Measurements from ENCODE around the gene SACS. TPM values are rescaled to one million over a fixed set of nuclear protein-coding genes. Genes with fewer than 3 reads are reported as not detected.

SACS gene
- total and polyA plus RNA-seq, 2 experiments from 2014 or later = 3.2 to 29.9 TPM

DNA sequence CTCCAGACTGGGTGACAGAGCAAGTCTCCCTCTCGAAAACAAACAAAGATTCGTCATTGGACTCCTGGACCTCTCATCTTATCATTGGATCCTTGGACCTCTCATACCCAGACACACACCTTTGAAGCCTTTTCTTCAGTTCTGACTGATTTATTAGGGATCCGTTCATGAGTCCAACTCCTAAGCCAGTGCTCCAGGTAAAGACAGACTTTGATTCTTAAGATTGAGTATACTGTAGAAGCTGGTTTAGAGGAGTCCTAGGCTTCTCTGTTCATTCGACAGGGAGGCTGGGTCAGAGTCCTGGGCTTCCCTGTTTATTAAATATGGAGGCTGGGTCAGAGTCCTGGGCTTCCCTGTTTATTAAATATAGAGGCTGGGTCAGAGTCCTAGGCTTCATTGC, 38.7 kb downstream of the SACS start:
- Histone ChIP-seq H3K27ac (peak overlapping the region; percentile 26), H3K79me2 (no peaks in the 10 kb centered on the region), H4K20me1 (ENCODE audit: insufficient read depth, poor library complexity, severe bottlenecking) (no peaks in the 10 kb centered on the region), H3K4me3 (no peak overlapping the region), H3K4me2 (no peak overlapping the region), H3K9me2 (replicated peaks; ENCODE audit: insufficient read depth) (no peaks in the 10 kb centered on the region), H3K9me3 (ENCODE audit: low read depth) (no peaks in the 10 kb centered on the region), H3K36me3 (replicated peaks; ENCODE audit: insufficient read depth, low read depth) (no peaks in the 10 kb centered on the region), H3K27me3 (no peaks in the 10 kb centered on the region), H2AFZ (no peak overlapping the region), H3K4me1 (ENCODE audit: insufficient read depth) (no peaks in the 10 kb centered on the region)
- DNase-seq (ENCODE audit: low spot score) = no peak
- TF ChIP-seq EZH2phosphoT487 (IDR thresholded peaks at IDR 0.05; ENCODE audit: low read depth, severe bottlenecking, unreplicated experiment) (no peak), EZH2 (IDR thresholded peaks at IDR 0.05; ENCODE audit: borderline replicate concordance) (no peak)
- TF ChIP-seq, protein P1, sequence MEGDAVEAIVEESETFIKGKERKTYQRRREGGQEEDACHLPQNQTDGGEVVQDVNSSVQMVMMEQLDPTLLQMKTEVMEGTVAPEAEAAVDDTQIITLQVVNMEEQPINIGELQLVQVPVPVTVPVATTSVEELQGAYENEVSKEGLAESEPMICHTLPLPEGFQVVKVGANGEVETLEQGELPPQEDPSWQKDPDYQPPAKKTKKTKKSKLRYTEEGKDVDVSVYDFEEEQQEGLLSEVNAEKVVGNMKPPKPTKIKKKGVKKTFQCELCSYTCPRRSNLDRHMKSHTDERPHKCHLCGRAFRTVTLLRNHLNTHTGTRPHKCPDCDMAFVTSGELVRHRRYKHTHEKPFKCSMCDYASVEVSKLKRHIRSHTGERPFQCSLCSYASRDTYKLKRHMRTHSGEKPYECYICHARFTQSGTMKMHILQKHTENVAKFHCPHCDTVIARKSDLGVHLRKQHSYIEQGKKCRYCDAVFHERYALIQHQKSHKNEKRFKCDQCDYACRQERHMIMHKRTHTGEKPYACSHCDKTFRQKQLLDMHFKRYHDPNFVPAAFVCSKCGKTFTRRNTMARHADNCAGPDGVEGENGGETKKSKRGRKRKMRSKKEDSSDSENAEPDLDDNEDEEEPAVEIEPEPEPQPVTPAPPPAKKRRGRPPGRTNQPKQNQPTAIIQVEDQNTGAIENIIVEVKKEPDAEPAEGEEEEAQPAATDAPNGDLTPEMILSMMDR (IDR thresholded peaks at IDR 0.05; ENCODE audit: poor library complexity) = no peak
- WGBS (ENCODE audit: low lambda C conversion rate, missing lambda C conversion rate) = 82% methylated on average over 4 of the region's 4 CpGs

GRCh38 chr13:23392925-23393645, 40.4 kb downstream of the SACS start:
- TF ChIP-seq EZH2phosphoT487 (IDR thresholded peaks at IDR 0.05; ENCODE audit: low read depth, severe bottlenecking, unreplicated experiment) (no peak), EZH2 (IDR thresholded peaks at IDR 0.05; ENCODE audit: borderline replicate concordance) (no peak)
- TF ChIP-seq, protein P1 (IDR thresholded peaks at IDR 0.05; ENCODE audit: poor library complexity) = no peak
- H2AFZ ChIP-seq = no peak overlapping the region
- H3K79me2 ChIP-seq = no peaks in the 10 kb centered on the region
- no peak overlapping the region for H3K4me3 ChIP-seq
- DNase-seq (ENCODE audit: low spot score) = no peak
- H3K4me2 ChIP-seq = no peak overlapping the region
- H4K20me1 ChIP-seq (ENCODE audit: insufficient read depth, poor library complexity, severe bottlenecking) = no peaks in the 10 kb centered on the region
- H3K9me3 ChIP-seq (ENCODE audit: low read depth) = no peaks in the 10 kb centered on the region
- no peaks in the 10 kb centered on the region for H3K4me1 ChIP-seq (ENCODE audit: insufficient read depth)
- 91% methylated on average over 9 of the region's 9 CpGs for WGBS (ENCODE audit: low lambda C conversion rate, missing lambda C conversion rate)
- H3K27me3 ChIP-seq = no peaks in the 10 kb centered on the region
- no peaks in the 10 kb centered on the region for H3K9me2 ChIP-seq (replicated peaks; ENCODE audit: insufficient read depth)
- no peaks in the 10 kb centered on the region for H3K36me3 ChIP-seq (replicated peaks; ENCODE audit: insufficient read depth, low read depth)
- H3K27ac ChIP-seq = no peak overlapping the region

- Histone ChIP-seq H3K27me3 (no peaks in the 10 kb centered on the region), H3K4me1 (ENCODE audit: insufficient read depth) (no peaks in the 10 kb centered on the region), H3K36me3 (replicated peaks; ENCODE audit: insufficient read depth, low read depth) (no peaks in the 10 kb centered on the region), H3K9me3 (ENCODE audit: low read depth) (no peaks in the 10 kb centered on the region), H3K9me2 (replicated peaks; ENCODE audit: insufficient read depth) (no peaks in the 10 kb centered on the region), H3K4me2 (no peak overlapping the region), H3K27ac (no peak overlapping the region), H3K79me2 (no peaks in the 10 kb centered on the region), H4K20me1 (ENCODE audit: insufficient read depth, poor library complexity, severe bottlenecking) (no peaks in the 10 kb centered on the region), H3K4me3 (no peak overlapping the region), H2AFZ (no peak overlapping the region)
- TF ChIP-seq EZH2 (IDR thresholded peaks at IDR 0.05; ENCODE audit: borderline replicate concordance) = no peak
- TF ChIP-seq EZH2phosphoT487 (IDR thresholded peaks at IDR 0.05; ENCODE audit: low read depth, severe bottlenecking, unreplicated experiment) = no peak
- TF ChIP-seq, protein P1 (IDR thresholded peaks at IDR 0.05; ENCODE audit: poor library complexity) = no peak
- DNase-seq (ENCODE audit: low spot score) = no peak
- WGBS (ENCODE audit: low lambda C conversion rate, missing lambda C conversion rate) = 88% methylated on average over 3 of the region's 3 CpGs
These were observed 41.2 kb downstream of the SACS start for GRCh38 chr13:23392313-23392712.

All from hepatocyte (in vitro differentiated cells).